Uterus (tissue), 2 donors: ENCODE measurements around the gene SMG9.

Experiments used
- CTCF ChIP-seq, 4 experiments: fragments of 200-600 bp in 2 of 4; fragments of 450-650 bp in 2 of 4; sonication (generic) in 2 of 4; IDR thresholded peaks; one replicate each; pipeline ENCODE4 v1.5.1; 2016 to 2019; ENCODE audit warnings: antibody characterized with exemption in 4 of 4, mild to moderate bottlenecking in 2 of 4, moderate library complexity in 1 of 4
- POLR2A ChIP-seq, 2 donors: fragments of 450-650 bp; IDR thresholded peaks; one replicate each; pipeline ENCODE4 v1.6.1; 2016; ENCODE audit warnings: antibody characterized with exemption in 2 of 2, mild to moderate bottlenecking in 1 of 2, moderate library complexity in 1 of 2

GRCh38 chr19:43687660-43687997 is 67.1 kb downstream of the SMG9 start:
- TF ChIP-seq CTCF (IDR thresholded peaks at IDR 0.05) (no peak), POLR2A (IDR thresholded peaks at IDR 0.05) (no peak)
